A673 (cell line): ENCODE measurements around the gene THNSL1.

Source experiments
- CTCF ChIP-seq: fragments of 300-800, 200-600 bp; sonication (generic); conservative IDR thresholded peaks from 2 replicates; pipeline ENCODE4 v1.5.1; 2017; ENCODE audit warnings: low read depth, mild to moderate bottlenecking, antibody characterized with exemption, low read length, moderate library complexity, mixed read lengths
- EZH2 ChIP-seq: fragments of 200-600 bp; sonication (generic); IDR thresholded peaks from 2 replicates; pipeline ENCODE4 v1.6.1; 2017; ENCODE audit warnings: borderline replicate concordance, low read depth, mild to moderate bottlenecking, mixed read lengths, antibody characterized with exemption, low read length; ENCODE audit not compliant: poor library complexity, severe bottlenecking

DNA sequence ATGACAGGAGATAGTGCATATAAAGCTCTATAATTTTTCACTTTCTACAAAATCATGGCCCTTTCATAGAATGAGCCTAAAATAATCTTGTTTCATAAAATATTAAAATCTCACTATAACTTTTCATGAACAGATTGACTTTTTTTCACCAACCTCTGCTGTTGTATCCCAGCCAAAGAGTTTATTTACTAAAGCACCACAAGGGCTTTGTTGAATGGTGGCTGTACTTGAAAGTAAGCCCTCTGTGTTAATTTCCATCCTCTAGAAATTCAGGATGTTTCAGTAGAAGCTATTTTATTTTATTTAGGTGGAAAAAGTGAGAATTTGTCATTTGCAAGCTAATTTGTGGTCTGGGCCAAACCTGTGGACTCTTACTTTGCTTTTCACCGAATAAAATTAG, 30.2 kb downstream of the THNSL1 start:
- TF ChIP-seq CTCF (no peak), EZH2 (no peak)
